Kidney epithelial cell (primary cell): Measurements from ENCODE around the gene DENND2A. TPM values are rescaled to one million over a fixed set of nuclear protein-coding genes. Genes with fewer than 3 reads are reported as not detected.
A peak's percentile ranks its signal among the peaks of the same experiment; 100 is the strongest.

Experiments
- DNase-seq: peaks from one replicate; pipeline ENCODE4 v3.0.0-alpha.2; 2010; ENCODE audit warnings: low read depth
- H3K27me3 ChIP-seq: 2 replicates; pipeline ENCODE4 v1.6.0; 2011; ENCODE audit warnings: low read length; ENCODE audit not compliant: control insufficient read depth, insufficient read depth
- H3K36me3 ChIP-seq: 2 replicates; pipeline ENCODE4 v1.5.1; 2011; ENCODE audit warnings: low read length; ENCODE audit not compliant: control insufficient read depth, insufficient read depth
- H3K4me3 ChIP-seq: 2 replicates; pipeline ENCODE4 v1.5.1; 2011; ENCODE audit warnings: low read depth, mild to moderate bottlenecking, control low read depth, low read length
- CTCF ChIP-seq: IDR thresholded peaks from 2 replicates; pipeline ENCODE4 v1.5.1; 2011; ENCODE audit warnings: mild to moderate bottlenecking, moderate library complexity, low read length, control low read depth, inconsistent platforms; ENCODE audit not compliant: insufficient read depth, poor library complexity, severe bottlenecking
- total RNA-seq: library from RNA; depleted of rRNA; stranded (reverse); fragments of >200 nt; gene quantifications from 2 replicates; pipeline ENCODE4 v1.2.3, GENCODE V29; 2015

Gene DENND2A
- total RNA-seq, 1 donor from 2014 or later = 14.8 TPM

GRCh38 chr7:140551355-140552239 is 89.0 kb downstream of the DENND2A start:
- Histone ChIP-seq H3K4me3 (no peak overlapping the region), H3K27me3 (no peaks in the 10 kb centered on the region), H3K36me3 (no peaks in the 10 kb centered on the region)
- no peak for TF ChIP-seq CTCF
- no peak for DNase-seq

GRCh38 chr7:140546947-140547346 is 93.7 kb downstream of the DENND2A start:
- Histone ChIP-seq H3K27me3 (no peaks in the 10 kb centered on the region), H3K4me3 (no peak overlapping the region), H3K36me3 (no peaks in the 10 kb centered on the region)
- no peak for DNase-seq
- no peak for TF ChIP-seq CTCF

- Histone ChIP-seq H3K27me3 (no peaks in the 10 kb centered on the region), H3K36me3 (no peaks in the 10 kb centered on the region), H3K4me3 (no peak overlapping the region)
- no peak for DNase-seq
- no peak for TF ChIP-seq CTCF
These were observed 96.2 kb downstream of the DENND2A start for GRCh38 chr7:140544388-140544826.

- no peak for DNase-seq
- no peaks in the 10 kb centered on the region for H3K36me3 ChIP-seq
- no peak for TF ChIP-seq CTCF
- no peak overlapping the region for H3K4me3 ChIP-seq
- H3K27me3 ChIP-seq = no peaks in the 10 kb centered on the region
These were observed 98.4 kb downstream of the DENND2A start for GRCh38 chr7:140542228-140542603.

- Histone ChIP-seq H3K36me3 (no peaks in the 10 kb centered on the region), H3K4me3 (no peak overlapping the region), H3K27me3 (no peaks in the 10 kb centered on the region)
- DNase-seq = peak; percentile 81
- no peak for TF ChIP-seq CTCF
These were observed 98.9 kb downstream of the DENND2A start for GRCh38 chr7:140541513-140542227.
